IMR-90 (cell line): ENCODE results near the gene SLIT2.

Experiments used
- BHLHE40 ChIP-seq: fragments of 150-350 bp; IDR thresholded peaks from 2 replicates; pipeline ENCODE4 v1.6.1; 2016; ENCODE audit warnings: mild to moderate bottlenecking, low read depth, low read length
- CEBPB ChIP-seq: IDR thresholded peaks from 2 replicates; pipeline ENCODE4 v1.6.1; 2012; ENCODE audit warnings: low read depth, low read length, improper control_type of control experiment
- CTCF ChIP-seq: conservative IDR thresholded peaks from 2 replicates; pipeline ENCODE4 v1.5.1; 2012; ENCODE audit warnings: mild to moderate bottlenecking, low read depth, low read length, improper control_type of control experiment
- POLR2A ChIP-seq: IDR thresholded peaks from 2 replicates; pipeline ENCODE4 v1.6.1; 2012; ENCODE audit warnings: mild to moderate bottlenecking, low read depth, low read length
- RCOR1 ChIP-seq: IDR thresholded peaks from 2 replicates; pipeline ENCODE4 v1.6.1; 2012; ENCODE audit warnings: mild to moderate bottlenecking, low read length, improper control_type of control experiment; ENCODE audit not compliant: insufficient replicate concordance
- RFX5 ChIP-seq: IDR thresholded peaks from 2 replicates; pipeline ENCODE4 v1.8.0; 2012; ENCODE audit warnings: low read depth, mild to moderate bottlenecking, low read length, moderate library complexity

GRCh38 chr4:20237894-20238537, 13.7 kb upstream of the SLIT2 start:
- TF ChIP-seq RFX5, result no peak
- no peak for TF ChIP-seq CEBPB
- no peak for TF ChIP-seq RCOR1
- TF ChIP-seq POLR2A, result no peak
- TF ChIP-seq BHLHE40, result no peak
- no peak for TF ChIP-seq CTCF
